Fibroblast of villous mesenchyme (primary cell): ENCODE results near the gene DPP10. TPM values are rescaled to one million over a fixed set of nuclear protein-coding genes. Genes with fewer than 3 reads are reported as not detected.

Experiments
- DNase-seq: peaks from one replicate; pipeline ENCODE4 v3.0.0-alpha.2; 2010; ENCODE audit warnings: low read depth
- H3K4me3 ChIP-seq: 2 replicates; pipeline ENCODE4 v1.5.1; 2011; ENCODE audit warnings: low read depth, mild to moderate bottlenecking, low read length
- total RNA-seq: library from RNA; depleted of rRNA; stranded (reverse); fragments of >200 nt; gene quantifications from 2 replicates; pipeline ENCODE4 v1.2.3, GENCODE V29; 2012
- TF ChIP-seq, protein P1 (sequence below): IDR thresholded peaks from 2 replicates; pipeline ENCODE4 v1.5.1; 2012; ENCODE audit warnings: low read depth, mild to moderate bottlenecking, low read length; ENCODE audit not compliant: insufficient read depth

DPP10 gene
- total RNA-seq, 1 donor: under 0.01 TPM

GRCh38 chr2:114464961-114465706 is 22.7 kb downstream of the DPP10 start:
- TF ChIP-seq, protein P1, sequence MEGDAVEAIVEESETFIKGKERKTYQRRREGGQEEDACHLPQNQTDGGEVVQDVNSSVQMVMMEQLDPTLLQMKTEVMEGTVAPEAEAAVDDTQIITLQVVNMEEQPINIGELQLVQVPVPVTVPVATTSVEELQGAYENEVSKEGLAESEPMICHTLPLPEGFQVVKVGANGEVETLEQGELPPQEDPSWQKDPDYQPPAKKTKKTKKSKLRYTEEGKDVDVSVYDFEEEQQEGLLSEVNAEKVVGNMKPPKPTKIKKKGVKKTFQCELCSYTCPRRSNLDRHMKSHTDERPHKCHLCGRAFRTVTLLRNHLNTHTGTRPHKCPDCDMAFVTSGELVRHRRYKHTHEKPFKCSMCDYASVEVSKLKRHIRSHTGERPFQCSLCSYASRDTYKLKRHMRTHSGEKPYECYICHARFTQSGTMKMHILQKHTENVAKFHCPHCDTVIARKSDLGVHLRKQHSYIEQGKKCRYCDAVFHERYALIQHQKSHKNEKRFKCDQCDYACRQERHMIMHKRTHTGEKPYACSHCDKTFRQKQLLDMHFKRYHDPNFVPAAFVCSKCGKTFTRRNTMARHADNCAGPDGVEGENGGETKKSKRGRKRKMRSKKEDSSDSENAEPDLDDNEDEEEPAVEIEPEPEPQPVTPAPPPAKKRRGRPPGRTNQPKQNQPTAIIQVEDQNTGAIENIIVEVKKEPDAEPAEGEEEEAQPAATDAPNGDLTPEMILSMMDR: no peak
- H3K4me3 ChIP-seq: no peak overlapping the region
- no peak for DNase-seq

DNA sequence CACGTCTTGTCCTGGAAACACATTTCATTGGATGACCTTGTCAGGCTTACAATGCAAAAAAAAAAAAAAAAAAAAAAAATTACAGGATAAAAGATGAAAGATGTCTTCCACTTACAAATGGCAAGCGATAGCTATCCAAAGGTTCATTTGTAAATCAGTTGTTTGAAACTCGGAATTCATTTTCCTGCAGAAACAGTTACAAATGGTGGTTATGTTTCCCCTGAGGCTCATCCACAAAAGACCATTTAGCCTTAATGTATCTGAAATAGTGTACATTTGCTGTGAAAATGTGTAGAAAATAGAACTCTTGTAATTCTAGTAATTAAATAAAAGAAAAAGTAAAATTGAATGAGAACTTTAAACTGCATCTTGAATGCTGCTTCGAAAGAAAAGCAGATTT is 25.9 kb downstream of the DPP10 start:
- TF ChIP-seq, protein P1: no peak
- H3K4me3 ChIP-seq: no peak overlapping the region
- no peak for DNase-seq

DNA sequence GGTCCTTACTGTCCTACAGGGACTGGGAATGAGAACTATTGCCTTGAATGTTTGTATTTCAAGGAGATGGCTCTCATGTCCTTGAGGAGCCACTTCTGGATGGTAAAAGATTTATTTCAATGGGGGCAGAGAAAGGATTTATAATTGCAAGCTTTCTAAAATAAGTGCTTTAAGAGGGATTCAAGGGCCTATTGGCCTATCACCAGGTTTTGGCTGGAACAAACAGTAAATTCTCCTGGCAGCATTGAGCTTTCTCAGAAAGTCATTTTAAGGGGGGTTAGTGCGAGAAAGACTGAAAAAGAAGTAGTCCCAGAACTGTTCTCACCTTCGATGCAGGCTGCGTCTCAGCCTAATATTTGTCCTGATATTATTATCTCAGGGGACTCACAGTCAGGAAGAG is 29.8 kb downstream of the DPP10 start:
- DNase-seq: no peak
- H3K4me3 ChIP-seq: no peak overlapping the region
- TF ChIP-seq, protein P1: no peak

GRCh38 chr2:114472726-114473125 is 30.3 kb downstream of the DPP10 start:
- no peak overlapping the region for H3K4me3 ChIP-seq
- TF ChIP-seq, protein P1: no peak
- DNase-seq: no peak

DNA sequence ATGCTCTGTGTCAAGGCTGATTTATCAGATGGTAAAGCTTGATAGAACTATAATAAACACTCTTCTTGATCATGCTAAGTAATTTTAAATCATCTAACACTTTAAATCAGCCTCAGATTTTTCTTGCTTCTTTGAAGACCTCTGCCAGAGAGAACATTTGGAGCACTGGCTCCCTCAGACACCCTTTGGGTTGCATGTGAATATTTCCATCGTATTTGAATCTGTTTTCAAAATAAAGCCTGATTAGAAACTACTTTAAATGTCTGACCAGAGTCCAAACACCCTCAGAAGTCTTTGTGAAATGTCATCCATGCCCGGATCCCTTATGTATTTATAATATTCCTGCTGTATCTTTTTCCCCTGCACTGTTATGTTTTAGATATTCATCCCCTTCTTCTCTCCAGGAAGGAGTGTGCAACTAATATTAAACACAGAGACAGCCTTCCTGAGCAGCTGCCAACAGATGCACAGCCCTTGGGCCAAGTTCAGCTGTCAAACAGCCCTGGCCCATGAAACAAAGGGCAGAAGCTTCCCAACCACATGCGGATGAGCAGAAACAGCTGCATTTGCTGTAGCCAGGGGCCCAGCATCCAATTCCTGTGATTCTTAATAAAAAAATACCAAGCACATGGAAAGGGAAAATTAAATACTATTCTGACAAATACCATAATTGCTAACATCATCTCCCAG is 46.5 kb downstream of the DPP10 start:
- no peak for DNase-seq
- TF ChIP-seq, protein P1: no peak
- H3K4me3 ChIP-seq: no peak overlapping the region

DNA sequence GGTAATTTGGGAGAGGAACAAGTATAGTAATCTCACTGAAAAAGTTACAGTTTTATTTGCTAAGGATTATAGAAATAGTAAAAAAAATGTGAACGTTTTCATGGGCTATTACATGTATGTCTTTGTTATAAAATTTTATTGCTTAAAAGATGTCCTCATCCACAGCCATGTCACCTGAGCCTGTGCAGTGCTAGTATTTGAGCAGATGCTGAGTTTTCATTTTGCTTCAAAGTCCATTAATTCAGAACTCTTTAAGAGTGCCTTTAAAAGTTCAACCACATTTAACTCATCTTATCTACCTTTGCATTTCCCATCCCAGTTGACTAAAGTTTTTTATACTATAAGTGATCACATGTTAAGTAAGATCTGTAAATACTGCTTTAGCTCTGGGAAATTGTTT is 52.6 kb downstream of the DPP10 start:
- no peak overlapping the region for H3K4me3 ChIP-seq
- TF ChIP-seq, protein P1: no peak
- no peak for DNase-seq
